ENCODE results near the gene UNC13B.

GRCh38 chr9:35415402-35416097 is 253.7 kb downstream of the UNC13B start:
- TF ChIP-seq SP3 (tag by site-specific recombination; IDR thresholded peaks at IDR 0.05) (no peak), ZNF398 (tag by site-specific recombination; IDR thresholded peaks at IDR 0.05) (no peak), CTCF (tag by site-specific recombination; IDR thresholded peaks at IDR 0.05) (no peak), YY1 (tag by site-specific recombination; IDR thresholded peaks at IDR 0.05) (no peak), ZNF404 (tag by site-specific recombination; IDR thresholded peaks at IDR 0.05) (no peak), ELK4 (IDR thresholded peaks at IDR 0.05; ENCODE audit: borderline replicate concordance, low read depth, low read length) (no peak), ZNF776 (tag by site-specific recombination; IDR thresholded peaks at IDR 0.05; ENCODE audit: borderline replicate concordance) (no peak), OVOL3 (tag by site-specific recombination; IDR thresholded peaks at IDR 0.05) (no peak)
